ENCODE results near the gene TANC1.

TANC1 gene

DNA sequence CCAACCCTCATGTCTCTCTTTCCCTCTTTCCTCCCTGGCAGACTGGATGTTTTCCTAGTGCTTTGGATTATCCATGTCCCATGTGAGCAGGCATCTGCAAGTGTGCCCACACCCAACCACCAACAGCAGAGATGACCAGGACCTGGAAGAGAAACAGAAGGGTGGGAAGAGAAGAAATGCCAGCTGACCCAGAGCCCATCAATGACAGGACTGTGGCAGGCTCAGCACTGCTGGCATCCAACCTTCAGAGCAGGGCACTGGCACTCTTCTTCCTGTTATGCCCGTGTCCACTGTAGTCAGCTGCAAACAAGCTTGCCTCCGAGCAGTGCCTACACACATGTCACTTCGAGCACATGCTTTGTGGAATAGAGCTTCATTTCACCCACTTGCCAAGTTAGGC is 121.1 kb downstream of the TANC1 start:
- no peak overlapping the region for H3K4me3 Mint-ChIP-seq
- TF ChIP-seq, protein P1, sequence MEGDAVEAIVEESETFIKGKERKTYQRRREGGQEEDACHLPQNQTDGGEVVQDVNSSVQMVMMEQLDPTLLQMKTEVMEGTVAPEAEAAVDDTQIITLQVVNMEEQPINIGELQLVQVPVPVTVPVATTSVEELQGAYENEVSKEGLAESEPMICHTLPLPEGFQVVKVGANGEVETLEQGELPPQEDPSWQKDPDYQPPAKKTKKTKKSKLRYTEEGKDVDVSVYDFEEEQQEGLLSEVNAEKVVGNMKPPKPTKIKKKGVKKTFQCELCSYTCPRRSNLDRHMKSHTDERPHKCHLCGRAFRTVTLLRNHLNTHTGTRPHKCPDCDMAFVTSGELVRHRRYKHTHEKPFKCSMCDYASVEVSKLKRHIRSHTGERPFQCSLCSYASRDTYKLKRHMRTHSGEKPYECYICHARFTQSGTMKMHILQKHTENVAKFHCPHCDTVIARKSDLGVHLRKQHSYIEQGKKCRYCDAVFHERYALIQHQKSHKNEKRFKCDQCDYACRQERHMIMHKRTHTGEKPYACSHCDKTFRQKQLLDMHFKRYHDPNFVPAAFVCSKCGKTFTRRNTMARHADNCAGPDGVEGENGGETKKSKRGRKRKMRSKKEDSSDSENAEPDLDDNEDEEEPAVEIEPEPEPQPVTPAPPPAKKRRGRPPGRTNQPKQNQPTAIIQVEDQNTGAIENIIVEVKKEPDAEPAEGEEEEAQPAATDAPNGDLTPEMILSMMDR (IDR thresholded peaks at IDR 0.05; ENCODE audit: unreplicated experiment in 3 of 3), result no peak
- peaks cover 3% of the 10 kb centered on the region for H3K36me3 Mint-ChIP-seq (ENCODE audit: low read depth)
- no peaks in the 10 kb centered on the region for H3K27me3 Mint-ChIP-seq (ENCODE audit: low read depth)
- peak overlapping the region; percentile 31 to 86 (median 69) for H3K27ac Mint-ChIP-seq
- no peaks in the 10 kb centered on the region for H3K9me3 Mint-ChIP-seq
- H3K4me1 Mint-ChIP-seq, result peaks cover 94% of the 10 kb centered on the region

DNA sequence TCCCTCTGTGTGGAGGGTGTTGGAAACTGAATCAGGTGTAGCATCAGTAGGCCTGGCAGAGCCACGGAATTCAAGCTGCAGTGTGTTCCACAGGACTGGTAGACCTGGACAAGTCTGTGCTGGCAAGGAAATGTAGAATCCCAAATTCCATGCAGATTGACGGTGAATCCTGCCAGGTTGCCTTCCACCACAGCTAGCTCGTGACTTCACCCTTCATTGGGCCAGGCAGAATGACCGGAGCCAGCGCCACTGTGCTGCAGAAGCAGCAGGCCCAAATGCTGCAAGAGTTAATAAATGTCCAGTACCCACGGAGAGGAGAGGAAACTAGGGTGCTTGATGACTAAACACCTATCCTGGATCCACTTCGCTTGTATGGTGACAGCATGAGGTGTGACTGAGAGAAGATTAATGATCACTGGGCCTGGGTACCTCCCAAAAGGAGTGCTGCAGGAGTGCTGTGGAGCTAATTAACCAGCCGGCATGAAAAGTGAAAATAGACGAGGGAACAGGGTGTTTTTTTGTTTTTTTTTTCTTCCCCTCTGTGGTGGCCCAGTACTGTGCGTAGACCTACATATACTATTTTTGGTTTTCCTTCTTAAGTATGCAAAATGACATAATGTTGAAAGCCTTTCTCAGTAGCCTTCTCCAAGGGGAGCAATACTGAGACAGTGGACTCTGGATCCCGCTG is 122.2 kb downstream of the TANC1 start:
- H3K9me3 Mint-ChIP-seq, result no peaks in the 10 kb centered on the region
- peak overlapping the region in 1 of 3 experiments; percentile 3 for H3K4me3 Mint-ChIP-seq
- no peaks in the 10 kb centered on the region for H3K27me3 Mint-ChIP-seq (ENCODE audit: low read depth)
- H3K27ac Mint-ChIP-seq, result peak overlapping the region; percentile 64 to 82 (median 78)
- peaks cover 4% of the 10 kb centered on the region for H3K36me3 Mint-ChIP-seq (ENCODE audit: low read depth)
- H3K4me1 Mint-ChIP-seq, result peaks cover 83% of the 10 kb centered on the region
- TF ChIP-seq, protein P1 (IDR thresholded peaks at IDR 0.05; ENCODE audit: unreplicated experiment in 3 of 3), result no peak

DNA sequence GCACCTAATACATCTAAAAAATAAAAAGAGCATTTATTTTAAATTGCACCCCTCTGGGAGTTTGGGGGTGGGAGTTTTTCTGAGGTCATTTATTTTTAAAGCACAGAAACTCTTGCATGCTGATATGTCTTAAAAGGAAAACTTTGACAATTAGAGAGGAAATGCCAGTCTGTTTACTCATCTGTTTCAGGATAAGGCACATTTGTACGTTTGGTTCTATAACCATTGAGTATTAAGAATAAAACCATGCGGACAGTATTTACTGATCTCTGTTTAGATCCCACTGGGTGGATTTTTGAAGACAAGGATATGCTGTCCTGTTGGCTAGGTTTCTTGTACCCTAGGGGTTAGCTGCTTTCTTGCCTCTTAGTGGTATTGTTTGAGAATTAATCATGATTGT is 122.9 kb downstream of the TANC1 start:
- H3K4me1 Mint-ChIP-seq, result peaks cover 77% of the 10 kb centered on the region
- TF ChIP-seq, protein P1 (IDR thresholded peaks at IDR 0.05; ENCODE audit: unreplicated experiment in 3 of 3), result no peak
- H3K9me3 Mint-ChIP-seq, result no peaks in the 10 kb centered on the region
- no peak overlapping the region for H3K4me3 Mint-ChIP-seq
- peak overlapping the region; percentile 78 to 82 (median 80) for H3K27ac Mint-ChIP-seq
- no peaks in the 10 kb centered on the region for H3K27me3 Mint-ChIP-seq (ENCODE audit: low read depth)
- H3K36me3 Mint-ChIP-seq (ENCODE audit: low read depth), result peaks cover 11% of the 10 kb centered on the region

DNA sequence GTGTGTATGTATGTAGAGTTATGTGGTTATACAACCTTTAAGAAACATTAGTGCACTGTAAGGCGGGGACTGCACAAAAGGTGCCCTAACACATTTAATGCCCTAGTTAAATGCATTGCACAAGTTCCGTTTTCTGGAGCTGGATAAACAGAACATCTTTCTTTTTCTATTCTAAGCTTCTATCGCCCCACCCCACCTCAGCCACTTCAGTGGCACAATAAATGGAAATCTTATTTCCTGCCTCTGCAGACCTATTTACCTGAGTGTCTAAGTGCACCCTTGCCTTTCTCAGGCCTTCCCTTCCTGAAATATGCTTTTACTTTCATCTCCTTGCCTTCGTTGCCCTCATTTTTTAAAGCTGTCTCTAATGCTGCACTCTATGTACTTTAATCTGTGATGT is 123.5 kb downstream of the TANC1 start:
- H3K4me1 Mint-ChIP-seq, result peaks cover 77% of the 10 kb centered on the region
- TF ChIP-seq, protein P1 (IDR thresholded peaks at IDR 0.05; ENCODE audit: unreplicated experiment in 3 of 3), result no peak
- no peak overlapping the region for H3K4me3 Mint-ChIP-seq
- H3K9me3 Mint-ChIP-seq, result no peaks in the 10 kb centered on the region
- H3K27me3 Mint-ChIP-seq (ENCODE audit: low read depth), result no peaks in the 10 kb centered on the region
- peak overlapping the region; percentile 19 to 82 (median 80) for H3K27ac Mint-ChIP-seq
- peaks cover 15% of the 10 kb centered on the region for H3K36me3 Mint-ChIP-seq (ENCODE audit: low read depth)

DNA sequence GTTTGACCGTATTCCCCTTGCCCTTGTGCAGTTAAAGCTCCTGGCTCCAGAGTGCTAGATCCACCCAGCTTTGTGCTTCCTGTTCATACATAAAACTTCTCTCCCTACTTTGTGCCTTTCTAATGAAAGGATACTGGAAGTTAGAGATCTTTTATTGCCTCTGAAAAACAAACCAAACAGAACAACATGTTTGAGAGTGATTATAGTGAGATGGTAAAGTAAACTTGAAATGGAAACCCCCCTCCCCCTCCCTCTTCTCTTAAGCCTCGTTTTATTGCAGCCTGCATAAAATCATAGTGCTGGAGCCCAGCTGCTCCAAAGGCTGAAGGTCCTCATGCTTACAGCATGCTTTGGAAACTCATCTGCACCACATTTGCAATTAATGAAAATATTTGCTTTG is 125.1 kb downstream of the TANC1 start:
- Mint-ChIP-seq H3K36me3 (ENCODE audit: low read depth) (peaks cover 22% of the 10 kb centered on the region), H3K27ac (peak overlapping the region; percentile 62 to 81 (median 66)), H3K4me1 (peaks cover 68% of the 10 kb centered on the region)

More for the DNA sequence above, 125.1 kb downstream of the TANC1 start:
- Mint-ChIP-seq H3K9me3 (no peaks in the 10 kb centered on the region), H3K4me3 (no peak overlapping the region), H3K27me3 (ENCODE audit: low read depth) (no peaks in the 10 kb centered on the region)
- TF ChIP-seq, protein P1 (IDR thresholded peaks at IDR 0.05; ENCODE audit: unreplicated experiment in 3 of 3), result no peak
